ENCODE measurements around the gene TM7SF2.

DNA sequence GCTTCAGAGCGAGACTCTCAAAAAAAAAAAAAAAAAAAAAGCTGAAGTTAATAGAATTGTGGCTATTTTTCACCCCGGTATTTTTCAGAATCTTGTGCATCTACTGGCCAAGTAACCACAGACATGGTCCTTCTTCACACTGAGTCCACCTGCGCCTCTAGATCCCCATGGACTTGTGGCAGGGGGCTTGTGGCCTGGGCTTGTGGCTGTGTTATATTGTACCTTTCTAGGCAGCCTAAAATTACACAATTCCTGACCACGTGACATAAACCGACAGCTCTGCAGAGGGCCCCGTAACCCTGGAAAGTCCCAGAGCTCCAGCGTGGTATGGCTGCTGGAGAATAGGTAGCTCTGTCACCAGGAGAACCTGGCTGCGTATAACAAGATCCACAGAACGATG, 42.5 kb upstream of the TM7SF2 start:
- TF ChIP-seq POLR2A (IDR thresholded peaks at IDR 0.05): no peak
- TF ChIP-seq, protein P1, sequence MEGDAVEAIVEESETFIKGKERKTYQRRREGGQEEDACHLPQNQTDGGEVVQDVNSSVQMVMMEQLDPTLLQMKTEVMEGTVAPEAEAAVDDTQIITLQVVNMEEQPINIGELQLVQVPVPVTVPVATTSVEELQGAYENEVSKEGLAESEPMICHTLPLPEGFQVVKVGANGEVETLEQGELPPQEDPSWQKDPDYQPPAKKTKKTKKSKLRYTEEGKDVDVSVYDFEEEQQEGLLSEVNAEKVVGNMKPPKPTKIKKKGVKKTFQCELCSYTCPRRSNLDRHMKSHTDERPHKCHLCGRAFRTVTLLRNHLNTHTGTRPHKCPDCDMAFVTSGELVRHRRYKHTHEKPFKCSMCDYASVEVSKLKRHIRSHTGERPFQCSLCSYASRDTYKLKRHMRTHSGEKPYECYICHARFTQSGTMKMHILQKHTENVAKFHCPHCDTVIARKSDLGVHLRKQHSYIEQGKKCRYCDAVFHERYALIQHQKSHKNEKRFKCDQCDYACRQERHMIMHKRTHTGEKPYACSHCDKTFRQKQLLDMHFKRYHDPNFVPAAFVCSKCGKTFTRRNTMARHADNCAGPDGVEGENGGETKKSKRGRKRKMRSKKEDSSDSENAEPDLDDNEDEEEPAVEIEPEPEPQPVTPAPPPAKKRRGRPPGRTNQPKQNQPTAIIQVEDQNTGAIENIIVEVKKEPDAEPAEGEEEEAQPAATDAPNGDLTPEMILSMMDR (IDR thresholded peaks at IDR 0.05): no peak
